ENCODE data around the gene CACNA2D4.
A peak's percentile ranks its signal among the peaks of the same experiment; 100 is the strongest.

CACNA2D4 gene

DNA sequence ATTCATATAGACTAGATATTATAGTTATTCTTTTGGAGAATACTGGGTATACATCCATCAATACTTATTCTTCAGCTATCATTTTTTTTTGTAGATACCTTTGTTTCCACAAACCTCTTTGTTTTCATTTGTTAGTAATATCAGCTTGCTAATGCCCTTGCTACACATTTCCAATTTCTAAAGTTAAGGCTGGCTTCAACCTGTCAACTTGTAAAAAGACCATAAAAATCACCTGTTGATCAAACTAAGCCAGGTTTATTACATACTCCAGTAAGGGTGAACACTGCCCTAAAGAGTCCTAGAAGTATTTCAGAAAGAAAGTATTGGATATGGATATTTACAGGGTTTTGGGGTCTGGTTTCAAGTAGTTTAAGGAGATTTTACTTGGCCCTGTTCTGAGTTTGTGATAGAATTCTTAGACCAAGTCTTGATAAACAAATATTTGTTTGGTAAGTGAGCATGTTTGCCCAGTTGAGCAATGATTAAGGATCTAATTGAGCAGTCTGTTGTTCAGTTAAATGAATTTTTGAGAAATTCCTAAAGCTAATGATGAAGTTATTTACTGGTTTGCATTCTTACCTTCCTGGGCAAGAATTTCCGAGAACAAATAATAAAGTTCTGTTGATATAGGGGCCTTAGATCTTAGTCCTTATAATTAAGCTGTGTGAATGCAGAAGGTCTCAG is 150.9 kb downstream of the CACNA2D4 start:
- Histone ChIP-seq H3K36me3 (replicated peaks) (no peaks in the 10 kb centered on the region), H3K4me3 (no peak overlapping the region), H3K4me1 (peaks cover 17% of the 10 kb centered on the region), H3K9me3 (no peaks in the 10 kb centered on the region), H3K27me3 (ENCODE audit: low read depth) (no peaks in the 10 kb centered on the region)
- no peak for DNase-seq (ENCODE audit: low spot score in 2 of 2)
- in situ Hi-C loops (cut with MboI; ENCODE audit: low sequenced_read_pairs), result no loop called here

DNA sequence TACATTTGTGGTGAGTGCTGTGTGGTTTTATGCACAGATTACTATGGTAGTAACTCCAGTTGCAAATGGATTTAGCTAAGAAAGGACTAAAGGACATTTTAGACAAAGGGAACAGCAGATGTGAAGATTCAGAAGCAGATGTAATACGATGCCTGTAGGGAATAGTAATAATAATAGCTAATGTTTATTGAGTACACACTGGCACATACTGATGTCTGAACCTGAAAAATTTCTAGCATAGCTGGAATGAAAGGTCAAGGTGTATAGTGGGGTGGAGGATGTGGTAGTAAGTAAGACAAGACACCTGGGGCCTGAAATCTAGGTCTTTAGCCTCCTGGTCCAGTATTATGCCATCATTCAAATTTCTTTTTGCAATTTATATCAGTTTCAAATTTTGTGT is 152.3 kb downstream of the CACNA2D4 start:
- peak in 1 of 2 experiments; percentile 39 for DNase-seq (ENCODE audit: low spot score in 2 of 2)
- Histone ChIP-seq H3K9me3 (no peaks in the 10 kb centered on the region), H3K27me3 (ENCODE audit: low read depth) (no peaks in the 10 kb centered on the region), H3K4me1 (peaks cover 17% of the 10 kb centered on the region), H3K4me3 (no peak overlapping the region), H3K36me3 (replicated peaks) (no peaks in the 10 kb centered on the region; the same call in 1 of the 2 replicates)
- in situ Hi-C loops (cut with MboI; ENCODE audit: low sequenced_read_pairs), result no loop called here

DNA sequence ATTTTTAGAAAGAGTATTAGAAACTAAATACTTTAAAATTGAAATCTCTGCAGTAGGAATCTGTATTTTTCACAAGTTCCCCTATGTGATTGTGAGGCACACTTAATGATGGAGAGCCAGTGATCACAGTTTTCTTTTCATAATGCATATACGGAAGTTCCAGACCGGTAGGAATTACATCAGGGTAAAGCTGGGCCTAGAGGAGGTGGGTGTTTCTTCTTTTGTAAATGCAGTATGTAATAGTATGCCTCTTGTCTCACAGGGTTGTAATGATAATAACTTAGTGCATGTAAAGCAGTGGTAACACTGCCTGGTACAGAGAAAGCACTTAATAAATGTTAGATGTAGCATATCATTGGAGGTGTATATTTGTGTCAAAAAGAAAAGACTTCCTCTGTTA is 155.3 kb downstream of the CACNA2D4 start:
- in situ Hi-C loops (cut with MboI; ENCODE audit: low sequenced_read_pairs), result no loop called here
- DNase-seq (ENCODE audit: low spot score in 2 of 2), result no peak
- peaks cover 17% of the 10 kb centered on the region for H3K4me1 ChIP-seq
- H3K4me3 ChIP-seq, result no peak overlapping the region
- no peaks in the 10 kb centered on the region for H3K9me3 ChIP-seq
- H3K36me3 ChIP-seq (replicated peaks), result no peaks in the 10 kb centered on the region; the same call in 1 of the 2 replicates
- H3K27me3 ChIP-seq (ENCODE audit: low read depth), result no peaks in the 10 kb centered on the region

DNA sequence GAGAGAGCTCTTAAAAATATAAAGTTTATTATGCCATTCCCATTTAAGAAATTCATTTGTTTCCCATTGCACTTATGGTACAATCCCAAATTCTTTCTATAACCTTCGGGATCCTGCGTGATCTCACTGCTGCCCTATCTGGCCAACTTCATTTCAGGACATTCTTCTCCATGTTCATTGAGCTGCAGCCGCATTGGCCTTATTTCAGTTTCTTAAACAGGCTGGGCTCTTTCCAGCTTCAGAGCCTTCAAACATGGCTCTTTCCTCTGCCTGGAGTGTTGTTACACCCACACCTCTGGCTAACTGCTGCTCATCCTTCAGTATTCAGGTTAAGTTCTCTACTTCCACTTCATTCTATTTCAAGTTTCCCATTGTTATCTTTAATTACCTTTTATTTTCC is 156.6 kb downstream of the CACNA2D4 start:
- H3K4me1 ChIP-seq, result peaks cover 14% of the 10 kb centered on the region
- no peaks in the 10 kb centered on the region for H3K27me3 ChIP-seq (ENCODE audit: low read depth)
- H3K9me3 ChIP-seq, result no peaks in the 10 kb centered on the region
- no peak overlapping the region for H3K4me3 ChIP-seq
- no peak for DNase-seq (ENCODE audit: low spot score in 2 of 2)
- no peaks in the 10 kb centered on the region; the same call in 1 of the 2 replicates for H3K36me3 ChIP-seq (replicated peaks)
- in situ Hi-C loops (cut with MboI; ENCODE audit: low sequenced_read_pairs), result no loop called here

DNA sequence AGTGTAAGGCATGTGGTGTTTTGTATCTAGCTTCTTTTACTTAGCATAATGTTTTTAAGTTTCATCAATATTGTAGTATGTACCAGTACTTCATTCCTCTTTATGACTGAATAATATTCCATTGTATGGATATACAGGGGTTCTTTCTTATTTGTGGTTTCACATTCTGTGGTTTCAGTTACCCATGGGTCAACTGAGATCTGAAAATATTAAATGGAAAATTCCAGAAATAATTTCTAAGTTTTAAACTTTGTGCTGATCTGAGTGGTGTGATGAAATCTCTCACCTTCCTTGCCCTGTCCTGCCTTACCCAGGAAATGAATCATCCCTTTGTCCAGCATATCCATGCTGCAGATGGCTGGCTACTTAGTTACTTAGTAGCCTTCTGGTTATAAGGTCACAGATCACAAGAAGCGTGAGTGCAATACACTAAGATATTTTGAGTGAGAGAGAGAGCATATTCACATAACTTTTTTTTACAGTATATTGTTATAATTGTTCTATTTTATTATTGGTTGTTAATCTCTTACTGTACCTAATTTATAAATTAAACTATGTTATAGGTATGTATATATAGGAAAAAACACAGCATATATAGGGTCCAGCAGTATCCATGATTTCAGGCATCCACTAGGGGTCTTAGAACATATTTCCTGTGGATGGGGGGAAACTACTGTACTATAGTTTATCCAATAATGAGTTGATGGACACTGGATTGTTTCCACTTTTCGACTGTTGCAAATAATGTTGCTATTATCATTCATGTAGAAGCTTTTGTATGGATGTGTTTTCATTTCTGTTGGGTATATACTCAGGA is 157.7 kb downstream of the CACNA2D4 start:
- Histone ChIP-seq H3K36me3 (replicated peaks) (no peaks in the 10 kb centered on the region; the same call in 1 of the 2 replicates), H3K4me1 (peaks cover 4% of the 10 kb centered on the region), H3K27me3 (ENCODE audit: low read depth) (no peaks in the 10 kb centered on the region), H3K4me3 (no peak overlapping the region), H3K9me3 (no peaks in the 10 kb centered on the region)
- DNase-seq (ENCODE audit: low spot score in 2 of 2), result no peak
- in situ Hi-C loops (cut with MboI; ENCODE audit: low sequenced_read_pairs), result no loop called here

DNA sequence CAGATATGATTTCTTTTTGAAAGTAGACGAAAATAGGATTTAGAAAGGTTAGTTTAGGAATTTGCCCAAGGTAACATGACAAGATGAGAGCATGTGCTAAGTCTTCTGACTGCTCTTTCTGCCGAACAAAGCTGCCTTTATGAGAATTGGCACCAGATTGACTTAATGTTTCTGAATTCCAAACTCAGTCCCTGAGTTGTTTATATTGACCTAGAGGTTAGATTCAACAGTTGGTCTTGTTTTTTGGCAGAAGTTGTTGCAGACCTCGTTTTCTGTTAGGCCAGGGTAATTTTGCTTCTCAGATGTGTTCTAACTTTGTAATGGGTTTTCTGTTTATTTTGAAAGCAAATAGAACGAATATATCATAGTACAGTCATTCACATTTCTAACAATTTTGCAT is 159.6 kb downstream of the CACNA2D4 start:
- Histone ChIP-seq H3K27me3 (ENCODE audit: low read depth) (no peaks in the 10 kb centered on the region), H3K36me3 (replicated peaks) (no peaks in the 10 kb centered on the region; the same call in 1 of the 2 replicates), H3K4me3 (no peak overlapping the region), H3K4me1 (no peaks in the 10 kb centered on the region), H3K9me3 (no peaks in the 10 kb centered on the region)
- in situ Hi-C loops (cut with MboI; ENCODE audit: low sequenced_read_pairs), result no loop called here
- DNase-seq (ENCODE audit: low spot score in 2 of 2), result no peak

DNA sequence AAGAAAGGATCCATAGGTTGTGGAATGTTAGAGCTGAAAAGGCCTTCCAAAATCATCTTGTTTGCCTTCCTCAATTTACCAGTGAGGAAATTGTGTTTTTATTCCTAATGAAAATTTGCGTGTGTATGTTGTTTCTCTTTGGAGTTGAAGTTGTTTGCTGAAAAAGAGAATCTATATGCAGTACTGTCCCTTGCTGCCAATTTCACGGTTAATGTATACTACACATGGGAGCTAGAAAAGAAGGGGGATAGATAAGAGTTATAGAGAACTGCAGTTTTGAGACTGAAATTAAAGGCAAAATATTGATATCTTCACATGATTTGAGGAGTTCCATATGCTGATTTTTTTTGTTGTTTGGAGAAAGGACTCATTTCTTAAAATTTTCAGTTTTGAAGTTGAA is 160.1 kb downstream of the CACNA2D4 start:
- no peak overlapping the region for H3K4me3 ChIP-seq
- no peak for DNase-seq (ENCODE audit: low spot score in 2 of 2)
- no peaks in the 10 kb centered on the region for H3K4me1 ChIP-seq
- no peaks in the 10 kb centered on the region for H3K9me3 ChIP-seq
- in situ Hi-C loops (cut with MboI; ENCODE audit: low sequenced_read_pairs), result no loop called here
- H3K27me3 ChIP-seq (ENCODE audit: low read depth), result no peaks in the 10 kb centered on the region
- no peaks in the 10 kb centered on the region; the same call in 1 of the 2 replicates for H3K36me3 ChIP-seq (replicated peaks)

DNA sequence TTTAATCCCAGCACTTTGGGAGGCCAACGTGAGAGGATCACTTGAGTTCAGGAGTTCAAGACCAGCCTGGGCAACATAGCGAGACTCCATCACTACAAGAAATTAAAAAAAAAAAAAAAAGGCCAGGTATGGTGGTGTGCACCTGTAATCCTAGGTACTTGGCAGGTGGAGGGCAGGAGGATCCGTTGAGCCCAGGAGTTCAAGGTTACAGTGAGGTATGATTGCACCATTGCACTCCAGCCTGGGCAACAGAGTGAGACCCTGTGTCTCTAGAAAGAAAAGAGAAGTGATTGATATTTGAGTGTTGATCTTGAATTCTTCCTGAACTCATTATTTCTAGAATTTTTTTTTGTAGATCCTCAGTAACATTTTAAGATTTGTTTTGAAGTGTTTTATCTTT is 168.2 kb downstream of the CACNA2D4 start:
- H3K4me1 ChIP-seq, result no peaks in the 10 kb centered on the region
- H3K27me3 ChIP-seq (ENCODE audit: low read depth), result no peaks in the 10 kb centered on the region
- in situ Hi-C loops (cut with MboI; ENCODE audit: low sequenced_read_pairs), result no loop called here
- H3K36me3 ChIP-seq (replicated peaks), result no peaks in the 10 kb centered on the region
- H3K4me3 ChIP-seq, result no peak overlapping the region
- no peak for DNase-seq (ENCODE audit: low spot score in 2 of 2)
- H3K9me3 ChIP-seq, result peaks cover 8% of the 10 kb centered on the region; the same call in 1 of the 2 replicates

DNA sequence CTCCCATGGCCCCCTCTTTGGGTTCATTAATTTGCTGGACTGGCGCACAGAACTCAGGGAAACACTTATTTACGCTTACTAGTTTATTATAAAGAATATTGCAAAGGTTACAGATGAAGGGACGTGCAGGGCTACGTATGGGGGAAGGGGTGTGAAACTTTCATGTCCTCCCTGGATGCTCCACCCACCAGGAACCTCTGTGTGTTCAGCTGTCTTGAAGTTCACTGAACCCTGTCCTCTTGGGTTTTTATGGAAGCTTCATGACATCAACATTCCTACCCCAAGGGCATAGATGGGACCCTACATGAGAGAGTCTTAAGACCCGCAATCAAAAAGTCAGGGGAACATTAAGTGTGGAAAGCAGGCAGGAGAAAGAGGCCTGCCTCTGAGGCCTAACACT is 169.4 kb downstream of the CACNA2D4 start:
- no peaks in the 10 kb centered on the region for H3K4me1 ChIP-seq
- no peaks in the 10 kb centered on the region for H3K36me3 ChIP-seq (replicated peaks)
- no peaks in the 10 kb centered on the region for H3K27me3 ChIP-seq (ENCODE audit: low read depth)
- no peak overlapping the region for H3K4me3 ChIP-seq
- peaks cover 8% of the 10 kb centered on the region; the same call in 1 of the 2 replicates for H3K9me3 ChIP-seq
- DNase-seq (ENCODE audit: low spot score in 2 of 2), result no peak
- in situ Hi-C loops (cut with MboI; ENCODE audit: low sequenced_read_pairs), result no loop called here

DNA sequence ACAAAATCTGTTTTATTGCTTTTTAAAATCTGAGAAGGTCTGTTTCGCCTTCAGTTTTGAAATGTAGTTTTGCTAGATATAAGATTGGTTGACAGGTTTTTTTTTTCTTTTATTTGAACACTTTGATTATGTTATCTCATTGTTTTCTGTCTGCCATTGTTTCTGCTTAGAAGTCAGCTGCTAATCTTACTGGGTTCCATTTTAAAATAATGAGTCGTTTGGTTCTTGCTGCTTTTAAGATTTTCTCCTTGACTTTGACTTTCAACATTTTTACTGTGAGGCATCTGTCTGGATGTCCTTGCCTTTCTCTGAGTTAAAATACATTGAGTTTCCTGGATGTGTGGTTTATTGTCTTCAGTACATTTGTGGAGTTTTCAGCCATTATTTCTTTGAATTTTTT is 170.8 kb downstream of the CACNA2D4 start:
- H3K4me3 ChIP-seq, result no peak overlapping the region
- in situ Hi-C loops (cut with MboI; ENCODE audit: low sequenced_read_pairs), result no loop called here
- no peak for DNase-seq (ENCODE audit: low spot score in 2 of 2)

DNA sequence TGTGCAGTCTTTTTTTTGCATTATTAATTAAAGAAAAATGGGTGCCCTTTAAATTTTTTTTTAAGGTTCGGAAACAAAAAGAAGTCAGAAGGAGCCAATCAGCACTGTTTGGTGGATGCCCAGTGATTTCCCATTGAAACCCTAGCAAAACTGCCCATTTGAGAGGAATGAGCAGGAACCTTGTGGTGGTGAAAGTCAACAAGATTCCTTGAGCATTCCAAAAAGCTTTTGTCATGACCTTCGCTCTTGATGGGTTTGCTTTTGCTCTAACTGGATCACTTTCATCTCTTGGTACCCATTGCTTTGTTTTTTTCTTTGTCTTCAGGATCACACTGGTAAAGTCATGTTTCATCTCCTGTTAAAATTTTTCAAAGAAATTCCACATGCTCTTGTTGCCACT is 173.5 kb downstream of the CACNA2D4 start:
- Histone ChIP-seq H3K9me3 (peaks cover 8% of the 10 kb centered on the region; the same call in 1 of the 2 replicates), H3K36me3 (replicated peaks) (no peaks in the 10 kb centered on the region), H3K4me3 (no peak overlapping the region), H3K4me1 (peaks cover 20% of the 10 kb centered on the region), H3K27me3 (ENCODE audit: low read depth) (no peaks in the 10 kb centered on the region)
- in situ Hi-C loops (cut with MboI; ENCODE audit: low sequenced_read_pairs), result no loop called here
- DNase-seq (ENCODE audit: low spot score in 2 of 2), result no peak

More for the DNA sequence above, 170.8 kb downstream of the CACNA2D4 start:
- Histone ChIP-seq H3K4me1 (no peaks in the 10 kb centered on the region), H3K27me3 (ENCODE audit: low read depth) (no peaks in the 10 kb centered on the region), H3K9me3 (peaks cover 8% of the 10 kb centered on the region; the same call in 1 of the 2 replicates), H3K36me3 (replicated peaks) (no peaks in the 10 kb centered on the region)

Measured in HAP-1 (cell line).